Neural progenitor cell (in vitro differentiated cells): ENCODE measurements around the gene TENT5A. TPM values are rescaled to one million over a fixed set of nuclear protein-coding genes. Genes with fewer than 3 reads are reported as not detected.

Source experiments
- DNase-seq: peaks from one replicate; pipeline ENCODE4 v3.0.0-alpha.2; 2016; ENCODE audit warnings: low spot score
- H2AFZ ChIP-seq: fragments of 200-600 bp; sonication (generic); replicated peaks from 2 replicates; pipeline ENCODE4 v1.6.1; 2016; ENCODE audit warnings: antibody characterized with exemption
- H3F3A ChIP-seq: fragments of 200-600 bp; sonication (generic); 2 replicates; pipeline ENCODE4 v1.6.1; 2016; ENCODE audit warnings: antibody characterized with exemption, low read depth
- H3K27ac ChIP-seq: fragments of 200-600 bp; sonication (generic); 2 replicates; pipeline ENCODE4 v1.5.1; 2016; ENCODE audit warnings: mild to moderate bottlenecking
- H3K27me3 ChIP-seq: fragments of 200-600 bp; sonication (generic); 2 replicates; pipeline ENCODE4 v1.6.1; 2016; ENCODE audit warnings: mild to moderate bottlenecking, moderate library complexity
- H3K36me3 ChIP-seq: fragments of 200-600 bp; sonication (generic); 2 replicates; pipeline ENCODE4 v1.5.1; 2016
- H3K4me1 ChIP-seq: fragments of 200-600 bp; sonication (generic); 2 replicates; pipeline ENCODE4 v1.6.1; 2016; ENCODE audit warnings: mixed run types
- H3K4me2 ChIP-seq: fragments of 200-600 bp; sonication (generic); 2 replicates; pipeline ENCODE4 v1.6.1; 2016
- H3K4me3 ChIP-seq: fragments of 200-600 bp; sonication (generic); 2 replicates; pipeline ENCODE4 v1.5.1; 2016
- H3K79me2 ChIP-seq: fragments of 200-600 bp; sonication (generic); 2 replicates; pipeline ENCODE4 v1.6.1; 2016; ENCODE audit warnings: low read depth
- H3K9ac ChIP-seq: fragments of 200-600 bp; sonication (generic); 2 replicates; pipeline ENCODE4 v1.6.1; 2016
- H3K9me3 ChIP-seq: fragments of 200-600 bp; sonication (generic); 2 replicates; pipeline ENCODE4 v1.5.1; 2016; ENCODE audit warnings: low read depth
- H4K20me1 ChIP-seq: fragments of 200-600 bp; sonication (generic); 2 replicates; pipeline ENCODE4 v1.6.1; 2016; ENCODE audit warnings: low read depth
- H3K27ac Mint-ChIP-seq: 3 replicates; pipeline ENCODE4 v1.8.0; 2021; ENCODE audit warnings: mixed read lengths
- H3K27me3 Mint-ChIP-seq: 2 replicates; pipeline ENCODE4 v1.8.0; 2022; ENCODE audit warnings: low read depth, mild to moderate bottlenecking, inconsistent platforms, moderate library complexity, mixed read lengths; ENCODE audit not compliant: insufficient read depth
- H3K36me3 Mint-ChIP-seq: 3 replicates; pipeline ENCODE4 v1.8.0; 2021; ENCODE audit warnings: mixed read lengths
- H3K4me1 Mint-ChIP-seq: 3 replicates; pipeline ENCODE4 v1.8.0; 2021; ENCODE audit warnings: mixed read lengths
- H3K4me3 Mint-ChIP-seq: 3 replicates; pipeline ENCODE4 v1.8.0; 2021; ENCODE audit warnings: mild to moderate bottlenecking, moderate library complexity, mixed read lengths
- H3K9me3 Mint-ChIP-seq: 3 replicates; pipeline ENCODE4 v1.8.0; 2020; ENCODE audit warnings: mixed read lengths
- EZH2 ChIP-seq: fragments of 200-600 bp; sonication (generic); IDR thresholded peaks from 2 replicates; pipeline ENCODE4 v1.6.1; 2017; ENCODE audit warnings: antibody characterized with exemption, mild to moderate bottlenecking, moderate library complexity
- EZH2phosphoT487 ChIP-seq: fragments of 200-600 bp; sonication (generic); IDR thresholded peaks from 2 replicates; pipeline ENCODE4 v1.6.1; 2017; ENCODE audit warnings: antibody characterized with exemption
- total RNA-seq: library from RNA; depleted of rRNA; stranded (reverse); fragments of >200 nt; gene quantifications from 2 replicates; pipeline ENCODE4 v1.2.3, GENCODE V29; 2015; ENCODE audit warnings: low replicate concordance
- TF ChIP-seq, protein P1 (sequence below): fragments of 200-600 bp; sonication (generic); IDR thresholded peaks from 2 replicates; pipeline ENCODE4 v1.5.1; 2017; ENCODE audit warnings: antibody characterized with exemption, mild to moderate bottlenecking

TENT5A gene
- total RNA-seq, 1 donor from 2014 or later = 11.7 TPM

DNA sequence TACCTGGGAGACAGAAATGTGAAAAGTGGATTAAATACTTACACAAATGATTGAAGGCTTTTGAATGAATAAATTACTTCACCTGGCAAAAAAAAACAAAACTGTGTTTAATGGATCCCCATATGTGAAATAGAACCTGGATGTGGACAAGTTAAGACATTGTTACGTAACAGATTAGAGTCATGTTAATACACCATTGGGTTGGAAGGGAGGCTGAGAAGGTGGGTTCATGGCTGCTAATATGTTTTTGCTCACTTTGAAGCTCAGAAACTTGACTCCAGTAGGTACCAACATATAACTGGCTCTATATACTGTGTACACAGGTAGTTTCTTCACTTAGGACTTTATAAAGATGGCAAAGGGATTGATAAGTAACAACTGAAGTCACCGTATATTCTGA, 21.4 kb upstream of the TENT5A start:
- Histone ChIP-seq H3K4me1 (peaks cover 6% of the 10 kb centered on the region), H2AFZ (no peak overlapping the region), H3K4me2 (no peak overlapping the region), H3K4me3 (no peak overlapping the region), H3F3A (no peaks in the 10 kb centered on the region), H3K79me2 (no peaks in the 10 kb centered on the region), H3K9me3 (no peaks in the 10 kb centered on the region), H4K20me1 (no peaks in the 10 kb centered on the region), H3K27ac (no peak overlapping the region), H3K9ac (no peak overlapping the region), H3K27me3 (no peaks in the 10 kb centered on the region), H3K36me3 (no peaks in the 10 kb centered on the region)
- Mint-ChIP-seq H3K27ac (no peak overlapping the region), H3K9me3 (no peaks in the 10 kb centered on the region), H3K27me3 (no peaks in the 10 kb centered on the region), H3K4me1 (no peaks in the 10 kb centered on the region), H3K4me3 (no peak overlapping the region), H3K36me3 (no peaks in the 10 kb centered on the region)
- TF ChIP-seq, protein P1, sequence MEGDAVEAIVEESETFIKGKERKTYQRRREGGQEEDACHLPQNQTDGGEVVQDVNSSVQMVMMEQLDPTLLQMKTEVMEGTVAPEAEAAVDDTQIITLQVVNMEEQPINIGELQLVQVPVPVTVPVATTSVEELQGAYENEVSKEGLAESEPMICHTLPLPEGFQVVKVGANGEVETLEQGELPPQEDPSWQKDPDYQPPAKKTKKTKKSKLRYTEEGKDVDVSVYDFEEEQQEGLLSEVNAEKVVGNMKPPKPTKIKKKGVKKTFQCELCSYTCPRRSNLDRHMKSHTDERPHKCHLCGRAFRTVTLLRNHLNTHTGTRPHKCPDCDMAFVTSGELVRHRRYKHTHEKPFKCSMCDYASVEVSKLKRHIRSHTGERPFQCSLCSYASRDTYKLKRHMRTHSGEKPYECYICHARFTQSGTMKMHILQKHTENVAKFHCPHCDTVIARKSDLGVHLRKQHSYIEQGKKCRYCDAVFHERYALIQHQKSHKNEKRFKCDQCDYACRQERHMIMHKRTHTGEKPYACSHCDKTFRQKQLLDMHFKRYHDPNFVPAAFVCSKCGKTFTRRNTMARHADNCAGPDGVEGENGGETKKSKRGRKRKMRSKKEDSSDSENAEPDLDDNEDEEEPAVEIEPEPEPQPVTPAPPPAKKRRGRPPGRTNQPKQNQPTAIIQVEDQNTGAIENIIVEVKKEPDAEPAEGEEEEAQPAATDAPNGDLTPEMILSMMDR = no peak
- no peak for TF ChIP-seq EZH2phosphoT487
- no peak for TF ChIP-seq EZH2
- DNase-seq = no peak

DNA sequence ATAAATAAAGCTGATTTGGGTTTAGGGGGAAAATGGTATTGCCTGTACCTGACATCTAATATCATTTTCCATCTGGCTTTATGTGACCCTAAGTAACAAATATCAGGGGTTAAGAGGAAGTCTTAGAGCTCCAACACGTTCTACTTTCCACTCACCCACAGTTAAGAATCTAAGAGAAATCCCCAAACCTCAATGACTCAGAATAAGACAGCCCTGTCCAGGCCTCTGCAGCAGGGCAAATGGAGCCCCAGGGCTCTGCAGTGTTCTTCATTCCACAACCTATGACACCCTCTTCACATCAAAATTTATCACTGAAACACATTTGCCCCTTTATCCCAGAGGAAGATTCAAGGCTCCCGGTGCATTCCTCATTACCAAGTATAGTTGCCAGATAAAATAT, 20.3 kb upstream of the TENT5A start:
- no peak overlapping the region for H3K4me2 ChIP-seq
- no peaks in the 10 kb centered on the region for H3K4me1 Mint-ChIP-seq
- H3K9ac ChIP-seq = no peak overlapping the region
- no peaks in the 10 kb centered on the region for H3K9me3 Mint-ChIP-seq
- H3K36me3 Mint-ChIP-seq = no peaks in the 10 kb centered on the region
- H3K36me3 ChIP-seq = no peaks in the 10 kb centered on the region
- no peaks in the 10 kb centered on the region for H3K9me3 ChIP-seq
- no peak overlapping the region for H2AFZ ChIP-seq
- no peaks in the 10 kb centered on the region for H3K27me3 ChIP-seq
- H3K27ac ChIP-seq = no peak overlapping the region
- H3K4me1 ChIP-seq = peaks cover 6% of the 10 kb centered on the region
- H3K79me2 ChIP-seq = no peaks in the 10 kb centered on the region
- no peaks in the 10 kb centered on the region for H3K27me3 Mint-ChIP-seq
- H3K4me3 ChIP-seq = no peak overlapping the region
- H3K4me3 Mint-ChIP-seq = no peak overlapping the region
- no peak for TF ChIP-seq EZH2phosphoT487
- TF ChIP-seq EZH2 = no peak
- TF ChIP-seq, protein P1 = no peak
- H4K20me1 ChIP-seq = no peaks in the 10 kb centered on the region
- no peaks in the 10 kb centered on the region for H3F3A ChIP-seq
- no peak for DNase-seq
- H3K27ac Mint-ChIP-seq = no peak overlapping the region

DNA sequence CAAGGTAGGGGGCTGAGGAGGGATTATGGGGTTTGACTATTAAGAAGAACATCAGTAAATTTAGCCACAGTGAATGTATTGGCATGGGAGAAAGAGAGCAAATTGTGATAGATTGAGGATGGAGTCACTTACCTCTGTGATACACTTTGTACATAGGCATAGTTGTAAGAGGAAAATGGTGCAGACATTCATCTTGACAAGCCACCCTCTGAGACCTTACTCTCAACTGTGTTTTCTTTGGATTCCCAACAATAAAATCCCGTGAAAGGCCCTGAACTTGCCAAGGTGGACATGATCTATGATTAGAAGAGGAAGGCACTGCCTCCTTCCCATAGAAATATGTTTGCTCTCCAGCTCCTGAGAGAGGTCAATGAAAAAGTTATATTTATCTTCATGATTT, 18.6 kb upstream of the TENT5A start:
- no peak for DNase-seq
- H3K27me3 Mint-ChIP-seq = peaks cover 2% of the 10 kb centered on the region
- no peak overlapping the region for H3K4me2 ChIP-seq
- TF ChIP-seq EZH2phosphoT487 (no peak), EZH2 (no peak)
- TF ChIP-seq, protein P1 = no peak
- H3K4me1 ChIP-seq = peaks cover 6% of the 10 kb centered on the region
- no peak overlapping the region for H3K27ac Mint-ChIP-seq
- H3K9me3 Mint-ChIP-seq = no peaks in the 10 kb centered on the region
- no peak overlapping the region for H3K9ac ChIP-seq
- no peak overlapping the region for H3K4me3 ChIP-seq
- H3K4me1 Mint-ChIP-seq = no peaks in the 10 kb centered on the region
- no peak overlapping the region for H3K4me3 Mint-ChIP-seq
- no peaks in the 10 kb centered on the region for H3K27me3 ChIP-seq
- no peaks in the 10 kb centered on the region for H3F3A ChIP-seq
- no peak overlapping the region for H2AFZ ChIP-seq
- H3K9me3 ChIP-seq = no peaks in the 10 kb centered on the region
- H3K27ac ChIP-seq = no peak overlapping the region
- H3K36me3 Mint-ChIP-seq = no peaks in the 10 kb centered on the region
- H3K79me2 ChIP-seq = no peaks in the 10 kb centered on the region
- no peaks in the 10 kb centered on the region for H4K20me1 ChIP-seq
- H3K36me3 ChIP-seq = no peaks in the 10 kb centered on the region

DNA sequence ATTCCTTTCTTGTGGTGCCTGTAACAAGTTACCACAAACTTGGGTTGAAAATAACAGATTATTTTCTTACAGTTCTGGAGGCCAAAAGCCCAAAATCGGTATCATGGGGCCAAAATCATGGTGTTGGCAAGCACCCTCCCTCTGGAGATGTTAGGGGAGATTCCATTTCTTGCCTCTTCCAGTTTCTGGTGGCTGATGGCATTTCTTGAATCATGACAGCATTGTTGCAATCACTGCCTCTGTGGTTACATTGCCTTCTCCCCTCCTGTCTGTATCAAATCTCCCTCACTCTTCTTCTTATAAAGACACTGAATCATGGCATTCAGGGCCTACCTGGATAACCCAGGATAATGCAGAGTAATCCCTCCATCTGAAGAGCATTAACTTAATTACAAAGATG, 17.9 kb upstream of the TENT5A start:
- no peak overlapping the region for H3K27ac ChIP-seq
- no peaks in the 10 kb centered on the region for H3K36me3 Mint-ChIP-seq
- no peaks in the 10 kb centered on the region for H3K79me2 ChIP-seq
- TF ChIP-seq, protein P1 = no peak
- H3K4me3 ChIP-seq = no peak overlapping the region
- no peaks in the 10 kb centered on the region for H3K27me3 ChIP-seq
- no peak overlapping the region for H3K27ac Mint-ChIP-seq
- peaks cover 2% of the 10 kb centered on the region for H3K27me3 Mint-ChIP-seq
- no peak overlapping the region for H2AFZ ChIP-seq
- no peaks in the 10 kb centered on the region for H3K9me3 Mint-ChIP-seq
- DNase-seq = no peak
- no peaks in the 10 kb centered on the region for H4K20me1 ChIP-seq
- no peaks in the 10 kb centered on the region for H3K9me3 ChIP-seq
- no peak overlapping the region for H3K4me3 Mint-ChIP-seq
- H3K9ac ChIP-seq = no peak overlapping the region
- no peak overlapping the region for H3K4me2 ChIP-seq
- no peaks in the 10 kb centered on the region for H3K36me3 ChIP-seq
- H3K4me1 Mint-ChIP-seq = no peaks in the 10 kb centered on the region
- no peaks in the 10 kb centered on the region for H3F3A ChIP-seq
- H3K4me1 ChIP-seq = peaks cover 6% of the 10 kb centered on the region
